SU-DHL-6 (cell line): ENCODE results near the gene PLCXD1.
"Not testable (repeated sequence)": the region's sequence is repeated elsewhere in the genome, so short reads cannot be mapped to it uniquely, and the experiment has no call there.

Source experiments
- H2AFZ ChIP-seq: fragments of 200-600 bp; sonication (generic); 2 replicates; pipeline ENCODE4 v1.6.1; 2014; ENCODE audit warnings: low read depth, mild to moderate bottlenecking, moderate library complexity, mixed read lengths, antibody characterized with exemption, low read length; ENCODE audit not compliant: severe bottlenecking
- H3F3A ChIP-seq: fragments of 200-600 bp; shearing (Covaris generic); 2 replicates; pipeline ENCODE4 v1.6.0; 2016; ENCODE audit warnings: antibody characterized with exemption, mild to moderate bottlenecking; ENCODE audit not compliant: insufficient read depth
- H3K27ac ChIP-seq: fragments of 200-600 bp; sonication (generic); 2 replicates; pipeline ENCODE4 v1.5.1; 2016; ENCODE audit warnings: low read depth, mild to moderate bottlenecking, low read length, moderate library complexity, mixed read lengths
- H3K27me3 ChIP-seq: fragments of 200-600 bp; sonication (generic), shearing (Covaris generic); 2 replicates; pipeline ENCODE4 v1.6.0; 2014; ENCODE audit warnings: mild to moderate bottlenecking, low read length
- H3K36me3 ChIP-seq: fragments of 200-600 bp; sonication (generic); 2 replicates; pipeline ENCODE4 v1.6.1; 2014; ENCODE audit warnings: mild to moderate bottlenecking, low read length, mixed read lengths
- H3K4me2 ChIP-seq: fragments of 300-600, 200-600 bp; shearing (Covaris generic), sonication (generic); 2 replicates; pipeline ENCODE4 v1.6.0; 2014; ENCODE audit warnings: low read length, low read depth, mild to moderate bottlenecking; ENCODE audit not compliant: poor library complexity, severe bottlenecking
- H3K4me3 ChIP-seq: fragments of 200-600 bp; sonication (generic); 2 replicates; pipeline ENCODE4 v1.5.1; 2014; ENCODE audit warnings: antibody characterized with exemption, low read length, mild to moderate bottlenecking, mixed read lengths; ENCODE audit not compliant: insufficient read depth, poor library complexity, severe bottlenecking
- H3K79me2 ChIP-seq: fragments of 200-600 bp; sonication (generic); 2 replicates; pipeline ENCODE4 v1.6.1; 2014; ENCODE audit warnings: mild to moderate bottlenecking, low read length, moderate library complexity; ENCODE audit not compliant: insufficient read depth
- H3K9ac ChIP-seq: fragments of 200-600 bp; sonication (generic); 2 replicates; pipeline ENCODE4 v1.7.0; 2014; ENCODE audit warnings: mild to moderate bottlenecking, low read length
- H3K9me2 ChIP-seq: fragments of 200-600 bp; sonication (generic); replicated peaks from 2 replicates; pipeline ENCODE4 v1.6.1; 2014; ENCODE audit warnings: low read length; ENCODE audit not compliant: insufficient read depth
- H3K9me3 ChIP-seq: fragments of 200-600 bp; sonication (generic); 2 replicates; pipeline ENCODE4 v1.6.1; 2014; ENCODE audit warnings: low read length, mixed read lengths; ENCODE audit not compliant: insufficient read depth
- H4K20me1 ChIP-seq: fragments of 200-600 bp; sonication (generic); 2 replicates; pipeline ENCODE4 v1.6.1; 2014; ENCODE audit warnings: low read depth, mild to moderate bottlenecking, antibody characterized with exemption, low read length, moderate library complexity, mixed read lengths
- CTCF ChIP-seq: fragments of 200-600 bp; sonication (generic); IDR thresholded peaks from one replicate; pipeline ENCODE4 v1.5.1; 2017; ENCODE audit warnings: antibody characterized with exemption, mild to moderate bottlenecking, low read length, moderate library complexity; ENCODE audit not compliant: insufficient read depth, poor library complexity, severe bottlenecking
- EZH2phosphoT487 ChIP-seq: fragments of 200-600 bp; sonication (generic), shearing (Covaris generic); conservative IDR thresholded peaks from 2 replicates; pipeline ENCODE4 v1.6.1; 2018; ENCODE audit warnings: mild to moderate bottlenecking, antibody characterized with exemption, low read length, moderate library complexity, mixed read lengths

The PLCXD1 gene

GRCh38 chrX:261167-261918 lies 19.8 kb upstream of the PLCXD1 start:
- no peak overlapping the region for H3K4me2 ChIP-seq
- H3K4me3 ChIP-seq = no peak overlapping the region
- H3F3A ChIP-seq = no peaks in the 10 kb centered on the region
- H2AFZ ChIP-seq = no peak overlapping the region
- no peaks in the 10 kb centered on the region for H3K36me3 ChIP-seq
- H4K20me1 ChIP-seq = no peaks in the 10 kb centered on the region
- no peak overlapping the region for H3K27ac ChIP-seq
- H3K79me2 ChIP-seq = no peaks in the 10 kb centered on the region
- H3K9me3 ChIP-seq = no peaks in the 10 kb centered on the region
- TF ChIP-seq EZH2phosphoT487 (no peak), CTCF (no peak)
- no peaks in the 10 kb centered on the region for H3K9me2 ChIP-seq
- no peaks in the 10 kb centered on the region for H3K27me3 ChIP-seq
- H3K9ac ChIP-seq = no peak overlapping the region

DNA sequence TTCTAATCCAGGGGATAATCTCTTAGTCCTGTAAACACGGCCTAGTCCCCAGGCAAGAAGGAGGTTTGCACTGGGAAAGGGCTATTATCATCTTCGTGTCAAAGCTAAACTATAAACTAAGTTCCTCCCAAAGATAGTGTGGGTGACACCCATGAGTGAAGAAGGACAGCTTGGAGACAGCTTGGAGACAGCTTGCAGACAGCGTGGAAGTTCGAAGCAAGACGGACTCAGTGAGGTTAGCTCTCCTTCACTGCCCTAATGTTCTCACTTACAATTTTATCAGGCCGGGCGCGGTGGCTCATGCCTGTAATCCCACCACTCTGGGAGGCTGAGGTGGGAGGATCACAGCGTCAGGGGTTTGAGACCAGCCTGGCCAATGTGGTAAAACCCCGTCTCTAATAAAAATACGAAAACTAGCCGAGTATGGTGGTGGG lies 19.2 kb upstream of the PLCXD1 start:
- H3K9me3 ChIP-seq = no peaks in the 10 kb centered on the region
- H3K4me3 ChIP-seq = no peak overlapping the region
- no peaks in the 10 kb centered on the region for H3K36me3 ChIP-seq
- no peak overlapping the region for H3K4me2 ChIP-seq
- H3K27ac ChIP-seq = no peak overlapping the region
- H3K9me2 ChIP-seq = no peaks in the 10 kb centered on the region
- H4K20me1 ChIP-seq = no peaks in the 10 kb centered on the region
- H3K79me2 ChIP-seq = no peaks in the 10 kb centered on the region
- H3F3A ChIP-seq = no peaks in the 10 kb centered on the region
- no peak overlapping the region for H2AFZ ChIP-seq
- H3K27me3 ChIP-seq = no peaks in the 10 kb centered on the region
- no peak for TF ChIP-seq EZH2phosphoT487
- no peak for TF ChIP-seq CTCF
- no peak overlapping the region for H3K9ac ChIP-seq

DNA sequence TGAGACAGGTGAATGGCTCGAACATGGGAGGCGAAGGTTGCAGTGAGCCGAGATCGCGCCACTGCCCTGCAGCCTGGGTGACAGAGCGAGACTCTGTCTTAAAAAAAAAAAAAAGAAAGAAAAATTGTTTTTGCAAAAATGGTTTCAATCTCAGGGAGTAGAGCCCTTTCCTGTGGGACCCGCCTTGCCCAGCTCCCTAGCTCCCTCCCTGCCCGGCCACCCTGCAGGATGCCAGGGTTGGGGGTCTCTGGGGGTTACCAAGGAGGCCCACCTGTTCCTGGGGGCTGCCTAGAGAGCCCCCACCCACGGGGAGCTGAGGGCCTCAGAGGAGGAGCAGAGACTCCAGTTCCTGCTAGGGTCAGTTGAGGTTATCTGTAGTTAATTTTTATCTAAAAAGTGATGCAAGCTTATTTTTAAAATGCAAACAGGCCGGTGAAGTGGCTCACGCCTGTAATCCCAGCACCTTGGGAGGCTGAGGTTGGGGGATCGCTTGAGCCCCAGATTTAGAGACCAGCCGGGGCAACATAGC lies 18.7 kb upstream of the PLCXD1 start:
- Histone ChIP-seq H3K79me2 (no peaks in the 10 kb centered on the region), H3K9me3 (no peaks in the 10 kb centered on the region), H3K4me3 (no peak overlapping the region), H3K9me2 (no peaks in the 10 kb centered on the region), H3K9ac (no peak overlapping the region), H3K27me3 (no peaks in the 10 kb centered on the region), H2AFZ (no peak overlapping the region), H3K27ac (no peak overlapping the region), H3F3A (no peaks in the 10 kb centered on the region), H3K36me3 (no peaks in the 10 kb centered on the region), H3K4me2 (no peak overlapping the region), H4K20me1 (no peaks in the 10 kb centered on the region)
- TF ChIP-seq CTCF = no peak
- no peak for TF ChIP-seq EZH2phosphoT487

GRCh38 chrX:264006-264405 lies 17.2 kb upstream of the PLCXD1 start:
- H3K9me3 ChIP-seq, H4K20me1 ChIP-seq, H3F3A ChIP-seq, H3K9me2 ChIP-seq, H2AFZ ChIP-seq, H3K9ac ChIP-seq, H3K27ac ChIP-seq, H3K36me3 ChIP-seq, H3K4me3 ChIP-seq, H3K27me3 ChIP-seq, H3K79me2 ChIP-seq, H3K4me2 ChIP-seq: not testable (repeated sequence)
